HepG2 (cell line): ENCODE data around the gene PRSS8. TPM values are rescaled to one million over a fixed set of nuclear protein-coding genes. Genes with fewer than 3 reads are reported as not detected.

Source experiments
- CBX2 ChIP-seq, 2 experiments: fragments of 200-600 bp in 1 of 2; sonication (generic); formaldehyde crosslinking in 1 of 2; IDR thresholded peaks; 2 replicates each; pipeline versions ENCODE4 v1.7.0 to v1.8.1; 2018 to 2022; ENCODE audit warnings: low read depth in 2 of 2, low read length in 1 of 2, mild to moderate bottlenecking in 1 of 2, missing genetic modification reagents in 1 of 2
- KMT2A ChIP-seq: sonication (generic); formaldehyde crosslinking; IDR thresholded peaks from 2 replicates; pipeline ENCODE4 v1.4.0; 2020; ENCODE audit warnings: missing genetic modification reagents
- MED1 ChIP-seq: sonication (generic); formaldehyde crosslinking; IDR thresholded peaks from 2 replicates; pipeline ENCODE4 v1.4.0; 2020; ENCODE audit warnings: missing genetic modification reagents
- MXI1 ChIP-seq: IDR thresholded peaks from 3 replicates; pipeline ENCODE4 v1.6.1; 2012; ENCODE audit warnings: low read depth, low read length, inconsistent platforms, borderline replicate concordance
- NR2C2 ChIP-seq: sonication (generic); formaldehyde crosslinking; IDR thresholded peaks from 2 replicates; pipeline ENCODE4 v1.4.0; 2020; ENCODE audit warnings: missing genetic modification reagents, mild to moderate bottlenecking, moderate library complexity, borderline replicate concordance
- SETDB1 ChIP-seq: sonication (generic); formaldehyde crosslinking; IDR thresholded peaks from 2 replicates; pipeline ENCODE4 v1.5.1; 2020; ENCODE audit warnings: missing genetic modification reagents, mild to moderate bottlenecking, borderline replicate concordance
- SMAD3 ChIP-seq: sonication (generic); formaldehyde crosslinking; IDR thresholded peaks from 2 replicates; pipeline ENCODE4 v1.4.0; 2020; ENCODE audit warnings: missing genetic modification reagents
- SP4 ChIP-seq: sonication (generic); formaldehyde crosslinking; IDR thresholded peaks from 2 replicates; pipeline ENCODE4 v1.8.1; 2023; ENCODE audit warnings: mild to moderate bottlenecking, missing genetic modification reagents
- TAF15 ChIP-seq: fragments of 200-400 bp; formaldehyde crosslinking; IDR thresholded peaks from one replicate; pipeline ENCODE4 v1.6.1; 2018; ENCODE audit warnings: mild to moderate bottlenecking, low read depth, low read length; ENCODE audit not compliant: poor library complexity, severe bottlenecking
- TBL1XR1 ChIP-seq: fragments of 150-350 bp; IDR thresholded peaks from 2 replicates; pipeline ENCODE4 v1.6.1; 2014; ENCODE audit warnings: borderline replicate concordance, low read length; ENCODE audit not compliant: partially characterized antibody
- TEAD3 ChIP-seq: optimal IDR thresholded peaks from 2 replicates; pipeline ENCODE3; 2016; ENCODE audit warnings: borderline replicate concordance
- TMF1 ChIP-seq: sonication (generic); formaldehyde crosslinking; IDR thresholded peaks from 2 replicates; pipeline ENCODE4 v1.8.1; 2022; ENCODE audit warnings: low read depth, missing genetic modification reagents
- ZBTB38 ChIP-seq: sonication (generic); formaldehyde crosslinking; IDR thresholded peaks from 2 replicates; pipeline ENCODE4 v1.5.1; 2020; ENCODE audit warnings: mild to moderate bottlenecking, missing genetic modification reagents
- ZNF251 ChIP-seq: sonication (generic); formaldehyde crosslinking; IDR thresholded peaks from 2 replicates; pipeline ENCODE4 v1.9.0; 2021; ENCODE audit warnings: mild to moderate bottlenecking, missing genetic modification reagents
- ZNF547 ChIP-seq: sonication (generic); formaldehyde crosslinking; IDR thresholded peaks from 2 replicates; pipeline ENCODE4 v1.5.1; 2020; ENCODE audit warnings: mild to moderate bottlenecking, missing genetic modification reagents
- ZNF678 ChIP-seq: sonication (generic); formaldehyde crosslinking; IDR thresholded peaks from 2 replicates; pipeline ENCODE4 v1.4.0; 2020; ENCODE audit warnings: mild to moderate bottlenecking, missing genetic modification reagents
- ZNF709 ChIP-seq: sonication (generic); formaldehyde crosslinking; IDR thresholded peaks from 2 replicates; pipeline ENCODE4 v1.5.0; 2020; ENCODE audit warnings: mild to moderate bottlenecking, missing genetic modification reagents
- ZNF768 ChIP-seq: sonication (generic); formaldehyde crosslinking; IDR thresholded peaks from 2 replicates; pipeline ENCODE4 v1.4.0; 2020; ENCODE audit warnings: missing genetic modification reagents
- ZNF781 ChIP-seq: sonication (generic); formaldehyde crosslinking; IDR thresholded peaks from 2 replicates; pipeline ENCODE4 v1.5.1; 2020; ENCODE audit warnings: borderline replicate concordance, mild to moderate bottlenecking, missing genetic modification reagents; ENCODE audit errors: not compliant biosample characterization
- polyA plus RNA-seq, 8 experiments: library from polyadenylated mRNA; depleted of rRNA in 3 of 8; stranded (reverse) in 7 of 8; unstranded in 1 of 8; fragments of >200 nt; fragmentation: Illumina TruSeq in 4 of 8; extraction: Trizol in 4 of 8; gene quantifications; 2 replicates each; pipeline versions ENCODE4 v1.2.1 to v1.2.3, GENCODE V29; 2011 to 2016; ENCODE audit warnings: low read depth in 4 of 8, missing spikeins in 1 of 8, mixed read lengths in 1 of 8; ENCODE audit not compliant: insufficient read depth in 1 of 8
- total RNA-seq, 5 experiments: library from RNA; depleted of rRNA; stranded (reverse); fragments of >200 nt; fragmentation: Illumina TruSeq; extraction: Trizol; gene quantifications; 2 replicates each; pipeline ENCODE4 v1.2.3, GENCODE V29; 2016; ENCODE audit warnings: low read depth in 1 of 5
- TF ChIP-seq, protein P1 (sequence below): sonication (generic); formaldehyde crosslinking; IDR thresholded peaks from 2 replicates; pipeline ENCODE4 v1.4.0; 2020; ENCODE audit warnings: missing genetic modification reagents
- TF ChIP-seq, protein P2 (sequence below): IDR thresholded peaks from 2 replicates; pipeline ENCODE4 v1.6.1; 2016; ENCODE audit warnings: low read depth, missing genetic modification reagents, missing compliant biosample characterization

PRSS8 gene
- total and polyA plus RNA-seq, 2 of the 13 experiments (the other 11 are each of a cell fraction or from before 2014, with no cell fraction given) = 2.6 to 7.2 TPM

DNA sequence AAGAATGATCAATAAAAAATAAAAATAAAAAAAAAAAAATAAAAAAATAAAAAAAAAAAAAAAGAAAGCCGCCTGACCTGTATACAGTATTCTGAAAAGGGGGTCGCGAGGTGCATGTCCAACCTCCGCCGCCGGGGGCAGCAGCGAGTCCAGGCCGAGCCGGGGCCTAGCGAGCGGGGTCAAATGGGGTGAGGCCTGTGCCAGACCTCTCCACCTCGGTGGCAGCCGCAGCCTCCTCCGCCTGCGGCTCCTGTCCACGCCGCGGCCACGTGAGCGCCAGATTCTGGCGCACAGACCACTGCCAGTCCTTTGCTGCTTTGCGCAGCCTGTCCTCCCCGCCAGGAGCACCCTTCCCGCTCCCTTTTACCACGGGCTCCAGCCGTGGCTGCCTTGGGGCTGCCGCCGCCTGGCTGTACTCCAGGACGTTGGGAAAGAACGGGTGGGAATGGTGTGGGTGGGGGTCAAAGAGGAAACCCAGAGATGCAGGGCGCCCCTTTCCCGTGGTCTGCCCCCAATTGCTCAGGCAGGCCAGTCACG is 29.8 kb downstream of the PRSS8 start (continued):
- peak; percentile 68 for TF ChIP-seq KMT2A (CRISPR knock-in tag)
- TF ChIP-seq, protein P1, sequence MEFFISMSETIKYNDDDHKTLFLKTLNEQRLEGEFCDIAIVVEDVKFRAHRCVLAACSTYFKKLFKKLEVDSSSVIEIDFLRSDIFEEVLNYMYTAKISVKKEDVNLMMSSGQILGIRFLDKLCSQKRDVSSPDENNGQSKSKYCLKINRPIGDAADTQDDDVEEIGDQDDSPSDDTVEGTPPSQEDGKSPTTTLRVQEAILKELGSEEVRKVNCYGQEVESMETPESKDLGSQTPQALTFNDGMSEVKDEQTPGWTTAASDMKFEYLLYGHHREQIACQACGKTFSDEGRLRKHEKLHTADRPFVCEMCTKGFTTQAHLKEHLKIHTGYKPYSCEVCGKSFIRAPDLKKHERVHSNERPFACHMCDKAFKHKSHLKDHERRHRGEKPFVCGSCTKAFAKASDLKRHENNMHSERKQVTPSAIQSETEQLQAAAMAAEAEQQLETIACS (CRISPR knock-in tag) = no peak
- TF ChIP-seq SETDB1 = no peak
- peak; percentile 97 for TF ChIP-seq ZNF781 (CRISPR knock-in tag)
- TF ChIP-seq ZNF251 (CRISPR knock-in tag) = no peak
- peak; percentile 51 for TF ChIP-seq TAF15
- TF ChIP-seq CBX2 (IDR thresholded peaks at IDR 0.05; ENCODE audit: low read depth, low read length) = no peak
- TF ChIP-seq CBX2 (CRISPR knock-in tag; IDR thresholded peaks at IDR 0.05; ENCODE audit: low read depth) = 0 out of 2 replicates have a peak, but pooled peaks have one; percentile 51
- peak; percentile 93 for TF ChIP-seq ZNF709 (CRISPR knock-in tag)
- TF ChIP-seq ZNF678 = peak; percentile 96
- TF ChIP-seq, protein P2, sequence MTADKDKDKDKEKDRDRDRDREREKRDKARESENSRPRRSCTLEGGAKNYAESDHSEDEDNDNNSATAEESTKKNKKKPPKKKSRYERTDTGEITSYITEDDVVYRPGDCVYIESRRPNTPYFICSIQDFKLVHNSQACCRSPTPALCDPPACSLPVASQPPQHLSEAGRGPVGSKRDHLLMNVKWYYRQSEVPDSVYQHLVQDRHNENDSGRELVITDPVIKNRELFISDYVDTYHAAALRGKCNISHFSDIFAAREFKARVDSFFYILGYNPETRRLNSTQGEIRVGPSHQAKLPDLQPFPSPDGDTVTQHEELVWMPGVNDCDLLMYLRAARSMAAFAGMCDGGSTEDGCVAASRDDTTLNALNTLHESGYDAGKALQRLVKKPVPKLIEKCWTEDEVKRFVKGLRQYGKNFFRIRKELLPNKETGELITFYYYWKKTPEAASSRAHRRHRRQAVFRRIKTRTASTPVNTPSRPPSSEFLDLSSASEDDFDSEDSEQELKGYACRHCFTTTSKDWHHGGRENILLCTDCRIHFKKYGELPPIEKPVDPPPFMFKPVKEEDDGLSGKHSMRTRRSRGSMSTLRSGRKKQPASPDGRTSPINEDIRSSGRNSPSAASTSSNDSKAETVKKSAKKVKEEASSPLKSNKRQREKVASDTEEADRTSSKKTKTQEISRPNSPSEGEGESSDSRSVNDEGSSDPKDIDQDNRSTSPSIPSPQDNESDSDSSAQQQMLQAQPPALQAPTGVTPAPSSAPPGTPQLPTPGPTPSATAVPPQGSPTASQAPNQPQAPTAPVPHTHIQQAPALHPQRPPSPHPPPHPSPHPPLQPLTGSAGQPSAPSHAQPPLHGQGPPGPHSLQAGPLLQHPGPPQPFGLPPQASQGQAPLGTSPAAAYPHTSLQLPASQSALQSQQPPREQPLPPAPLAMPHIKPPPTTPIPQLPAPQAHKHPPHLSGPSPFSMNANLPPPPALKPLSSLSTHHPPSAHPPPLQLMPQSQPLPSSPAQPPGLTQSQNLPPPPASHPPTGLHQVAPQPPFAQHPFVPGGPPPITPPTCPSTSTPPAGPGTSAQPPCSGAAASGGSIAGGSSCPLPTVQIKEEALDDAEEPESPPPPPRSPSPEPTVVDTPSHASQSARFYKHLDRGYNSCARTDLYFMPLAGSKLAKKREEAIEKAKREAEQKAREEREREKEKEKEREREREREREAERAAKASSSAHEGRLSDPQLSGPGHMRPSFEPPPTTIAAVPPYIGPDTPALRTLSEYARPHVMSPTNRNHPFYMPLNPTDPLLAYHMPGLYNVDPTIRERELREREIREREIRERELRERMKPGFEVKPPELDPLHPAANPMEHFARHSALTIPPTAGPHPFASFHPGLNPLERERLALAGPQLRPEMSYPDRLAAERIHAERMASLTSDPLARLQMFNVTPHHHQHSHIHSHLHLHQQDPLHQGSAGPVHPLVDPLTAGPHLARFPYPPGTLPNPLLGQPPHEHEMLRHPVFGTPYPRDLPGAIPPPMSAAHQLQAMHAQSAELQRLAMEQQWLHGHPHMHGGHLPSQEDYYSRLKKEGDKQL (CRISPR knock-in tag) = peak; percentile 68; the same call in 1 of the 2 replicates
- TF ChIP-seq ZBTB38 = peak; percentile 96
- peak; percentile 88 for TF ChIP-seq NR2C2 (CRISPR knock-in tag)
- TF ChIP-seq ZNF768 = peak; percentile 87
- TF ChIP-seq TMF1 (CRISPR knock-in tag) = peak; percentile 96
- TF ChIP-seq MXI1 = peak; percentile 93
- TF ChIP-seq TBL1XR1 = peak; percentile 83
- peak; percentile 98 for TF ChIP-seq MED1 (CRISPR knock-in tag)
- TF ChIP-seq SMAD3 = peak; percentile 97
- peak; percentile 88 for TF ChIP-seq SP4 (CRISPR knock-in tag)
- peak; percentile 95 for TF ChIP-seq ZNF547
- TF ChIP-seq TEAD3 (CRISPR knock-in tag) = peak; percentile 87
